ENCODE results near the gene ZFP62. TPM values are rescaled to one million over a fixed set of nuclear protein-coding genes. Genes with fewer than 3 reads are reported as not detected.
A peak's percentile ranks its signal among the peaks of the same experiment; 100 is the strongest.

The ZFP62 gene
- total and polyA plus RNA-seq, 12 donors, result 6.4 to 24.9 (median 13.6) TPM

- no peak overlapping the region for H3K4me3 ChIP-seq
- WGBS, 2 donors, result 79 to 80% methylated on average over 12 of the region's 12 CpGs
- H3K27me3 ChIP-seq, result peaks cover 0 to 4% (median 0%) of the 10 kb centered on the region in 7 donors
- H3K4me1 ChIP-seq, result peaks cover 0 to 13% (median 0%) of the 10 kb centered on the region in 9 donors
- H3K36me3 ChIP-seq, result no peaks in the 10 kb centered on the region
- no peak for DNase-seq
- TF ChIP-seq CTCF (IDR thresholded peaks at IDR 0.05), result no peak
- no peaks in the 10 kb centered on the region for H3K9me3 ChIP-seq
- H3K27ac ChIP-seq, result no peak overlapping the region
- intact Hi-C loops (cut with DNase I), result loop anchor here in 3 of 10 donors (5.0 kb wide), 3 partner anchors 93 to 167 kb away; partner anchors contain the start of gene BTNL9 (in 1 of the 3)
- no peak for ATAC-seq
Measured at GRCh38 chr5:180874804-180875582, 13.9 kb upstream of the ZFP62 start.

- no peak for TF ChIP-seq CTCF (IDR thresholded peaks at IDR 0.05)
- H3K4me1 ChIP-seq, result peaks cover 0 to 16% (median 4%) of the 10 kb centered on the region in 9 donors
- H3K4me3 ChIP-seq, result no peak overlapping the region
- WGBS, 2 donors, result 77 to 78% methylated on average over 13 of the region's 13 CpGs
- ATAC-seq, result peak in 4 of 8 donors; percentile 29 to 64 (median 48)
- no peak for DNase-seq
- no peaks in the 10 kb centered on the region for H3K36me3 ChIP-seq
- peak overlapping the region in 1 of 10 donors; percentile 72 for H3K27ac ChIP-seq
- no peaks in the 10 kb centered on the region for H3K9me3 ChIP-seq
- intact Hi-C loops (cut with DNase I), result loop anchor here in 3 of 10 donors (5.0 kb wide), 3 partner anchors 92 to 168 kb away; partner anchors contain the start of gene BTNL9 (in 1 of the 3)
- H3K27me3 ChIP-seq, result peaks cover 0 to 4% (median 0%) of the 10 kb centered on the region in 7 donors
Measured at GRCh38 chr5:180873615-180874520, 12.8 kb upstream of the ZFP62 start.

GRCh38 chr5:180872419-180872818 lies 11.3 kb upstream of the ZFP62 start:
- H3K4me1 ChIP-seq, result peaks cover 0 to 19% (median 4%) of the 10 kb centered on the region in 9 donors
- TF ChIP-seq CTCF (IDR thresholded peaks at IDR 0.05), result no peak

More at GRCh38 chr5:180872419-180872818, 11.3 kb upstream of the ZFP62 start:
- DNase-seq, result no peak
- no peak for ATAC-seq
- Histone ChIP-seq H3K9me3 (no peaks in the 10 kb centered on the region), H3K4me3 (no peak overlapping the region), H3K27ac (no peak overlapping the region), H3K27me3 (no peaks in the 10 kb centered on the region), H3K36me3 (no peaks in the 10 kb centered on the region)
- intact Hi-C loops (cut with DNase I), result loop anchor here in 3 of 10 donors (5.0 kb wide), 3 partner anchors 90 to 170 kb away; partner anchors contain the start of gene BTNL9 (in 1 of the 3)
- 81 to 87% methylated on average over 9 of the region's 9 CpGs for WGBS, 2 donors
